SKM-1 (cell line): ENCODE results near the gene HERC4.
"Not testable (repeated sequence)": the region's sequence is repeated elsewhere in the genome, so short reads cannot be mapped to it uniquely, and the experiment has no call there.

Source experiments
- DNase-seq: peaks from one replicate; lab custom pipeline; 2025; ENCODE audit not compliant: unreplicated experiment; lab: John Stamatoyannopoulos, UW

HERC4 gene

GRCh38 chr10:67884313-67884841, 190.7 kb downstream of the HERC4 start, which contains the start of gene SIRT1:
TSS of gene SIRT1 (plus strand) at chr10:67884656. CDS start at chr10:67884722, 66 bp downstream.
- DNase-seq: peak; percentile 88

GRCh38 chr10:67883710-67884312, 191.3 kb downstream of the HERC4 start:
- no peak for DNase-seq

GRCh38 chr10:67878133-67878532, 196.9 kb downstream of the HERC4 start:
- no peak for DNase-seq

- not testable (repeated sequence) for DNase-seq
Observed at GRCh38 chr10:67877421-67877820, 197.7 kb downstream of the HERC4 start.

GRCh38 chr10:67875340-67876238, 199.5 kb downstream of the HERC4 start:
- no peak for DNase-seq
